ENCODE data around the gene COG1.
A peak's percentile ranks its signal among the peaks of the same experiment; 100 is the strongest.

COG1 gene

DNA sequence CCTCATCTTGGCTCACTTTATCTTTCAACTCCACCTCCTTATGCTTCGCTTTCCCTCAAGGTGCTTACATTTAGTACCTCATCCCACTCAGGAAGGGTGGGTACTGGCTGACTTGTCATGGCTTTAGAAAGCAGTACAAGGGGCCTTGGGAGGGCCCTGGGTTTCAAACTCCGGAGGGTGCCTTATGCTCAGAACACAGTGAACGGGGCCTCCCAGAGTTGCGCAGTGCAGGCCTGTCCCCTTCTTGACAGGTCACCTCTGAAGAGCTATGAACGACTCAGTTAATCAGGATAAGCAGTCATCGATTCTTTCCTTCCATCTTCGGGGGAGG lies 6.0 kb downstream of the COG1 start:
- no peak for DNase-seq (ENCODE audit: low spot score)

DNA sequence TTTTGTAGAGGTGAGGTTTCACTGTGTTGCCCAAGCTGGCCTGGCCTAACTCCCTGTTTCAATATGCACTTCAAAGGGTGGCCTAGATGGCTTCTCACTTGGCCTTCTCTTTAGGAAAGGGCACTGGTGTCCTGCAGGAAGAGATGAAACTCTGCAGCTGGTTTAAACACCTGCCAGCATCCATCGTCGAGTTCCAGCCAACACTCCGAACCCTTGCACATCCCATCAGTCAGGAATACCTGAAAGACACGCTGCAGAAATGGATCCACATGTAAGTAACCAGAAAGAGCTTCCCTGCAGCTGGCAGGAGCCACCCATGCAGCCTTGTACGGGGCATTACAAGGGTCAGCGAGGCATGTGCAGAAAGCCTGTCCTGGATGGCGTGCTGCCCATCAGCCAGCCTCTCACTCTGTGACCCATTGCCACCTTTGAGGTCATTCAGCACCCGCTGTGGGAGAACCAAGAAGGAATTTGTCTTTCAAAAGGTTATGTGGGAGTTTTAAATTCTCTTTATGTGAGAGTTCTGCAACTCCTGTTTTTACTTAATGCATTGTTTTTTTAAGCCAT lies 7.0 kb downstream of the COG1 start:
- no peak for DNase-seq (ENCODE audit: low spot score)

DNA sequence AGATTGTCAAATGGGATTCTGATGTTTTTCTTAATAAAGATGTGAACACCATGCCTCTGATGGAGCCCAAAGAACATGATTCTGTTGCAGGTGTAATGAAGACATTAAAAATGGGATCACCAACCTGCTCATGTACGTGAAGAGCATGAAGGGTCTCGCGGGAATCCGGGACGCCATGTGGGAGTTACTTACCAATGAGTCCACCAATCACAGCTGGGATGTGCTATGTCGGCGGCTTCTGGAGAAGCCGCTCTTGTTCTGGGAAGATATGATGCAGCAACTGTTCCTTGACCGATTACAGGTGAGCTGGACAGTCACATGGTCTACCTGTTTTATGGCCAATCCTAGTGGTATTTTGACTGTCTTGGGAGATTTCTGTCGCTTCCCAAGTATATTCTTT lies 7.6 kb downstream of the COG1 start:
- no peak for DNase-seq (ENCODE audit: low spot score)

DNA sequence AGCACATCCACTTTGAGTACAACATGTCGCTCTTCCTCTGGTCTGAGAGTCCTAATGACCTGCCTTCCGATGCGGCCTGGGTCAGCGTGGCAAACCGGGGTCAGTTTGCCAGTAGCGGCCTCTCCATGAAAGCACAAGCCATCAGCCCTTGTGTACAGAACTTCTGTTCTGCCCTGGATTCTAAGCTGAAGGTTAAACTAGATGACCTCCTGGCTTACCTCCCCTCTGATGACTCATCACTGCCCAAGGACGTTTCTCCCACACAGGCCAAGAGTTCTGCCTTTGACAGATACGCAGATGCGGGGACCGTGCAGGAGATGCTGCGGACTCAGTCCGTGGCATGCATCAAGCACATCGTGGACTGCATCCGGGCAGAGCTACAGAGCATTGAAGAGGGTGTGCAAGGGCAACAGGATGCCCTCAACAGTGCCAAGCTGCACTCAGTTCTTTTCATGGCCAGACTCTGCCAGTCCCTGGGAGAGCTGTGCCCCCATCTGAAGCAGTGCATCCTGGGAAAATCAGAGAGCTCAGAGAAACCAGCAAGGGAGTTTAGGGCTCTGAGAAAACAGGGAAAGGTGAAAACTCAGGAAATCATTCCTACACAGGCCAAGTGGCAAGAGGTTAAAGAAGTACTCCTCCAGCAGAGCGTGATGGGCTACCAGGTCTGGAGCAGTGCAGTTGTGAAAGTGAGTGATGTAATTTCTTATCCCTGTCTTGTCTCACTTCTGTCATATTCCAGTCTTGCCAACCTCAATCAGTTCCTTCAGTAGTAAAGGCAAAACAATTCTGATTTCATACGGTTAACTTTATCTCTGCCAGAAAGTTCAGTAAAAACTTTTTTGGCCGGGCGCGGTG lies 8.6 kb downstream of the COG1 start:
- DNase-seq (ENCODE audit: low spot score) = no peak

DNA sequence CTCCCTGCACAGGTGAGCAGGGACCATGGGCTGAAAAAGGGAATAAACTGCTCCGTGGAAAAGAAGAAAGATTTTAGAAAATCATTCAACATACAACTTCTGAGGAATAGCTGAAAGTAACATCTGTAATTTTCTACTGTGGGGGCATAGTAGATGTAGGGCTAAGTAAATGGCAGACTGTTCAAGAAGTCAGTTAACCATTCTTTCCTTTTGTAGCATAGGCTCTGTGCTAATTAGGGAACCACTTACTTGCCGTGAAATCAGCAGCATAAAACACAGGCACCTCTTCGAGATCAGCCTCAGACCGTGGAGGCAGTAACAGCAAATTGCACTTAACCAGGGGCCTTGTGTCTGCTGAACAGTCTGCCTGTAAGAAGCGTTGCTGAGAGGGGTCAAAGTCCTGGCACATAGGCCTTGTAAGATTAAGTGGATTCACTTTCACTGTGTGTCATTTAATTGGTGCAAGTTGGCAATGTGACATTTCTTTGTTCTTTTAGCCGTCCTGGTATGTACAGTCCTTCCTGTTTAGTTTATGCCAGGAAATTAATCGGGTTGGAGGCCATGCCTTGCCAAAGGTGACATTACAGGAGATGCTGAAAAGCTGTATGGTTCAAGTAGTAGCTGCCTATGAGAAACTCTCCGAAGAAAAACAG lies 10.4 kb downstream of the COG1 start:
- DNase-seq (ENCODE audit: low spot score) = no peak

DNA sequence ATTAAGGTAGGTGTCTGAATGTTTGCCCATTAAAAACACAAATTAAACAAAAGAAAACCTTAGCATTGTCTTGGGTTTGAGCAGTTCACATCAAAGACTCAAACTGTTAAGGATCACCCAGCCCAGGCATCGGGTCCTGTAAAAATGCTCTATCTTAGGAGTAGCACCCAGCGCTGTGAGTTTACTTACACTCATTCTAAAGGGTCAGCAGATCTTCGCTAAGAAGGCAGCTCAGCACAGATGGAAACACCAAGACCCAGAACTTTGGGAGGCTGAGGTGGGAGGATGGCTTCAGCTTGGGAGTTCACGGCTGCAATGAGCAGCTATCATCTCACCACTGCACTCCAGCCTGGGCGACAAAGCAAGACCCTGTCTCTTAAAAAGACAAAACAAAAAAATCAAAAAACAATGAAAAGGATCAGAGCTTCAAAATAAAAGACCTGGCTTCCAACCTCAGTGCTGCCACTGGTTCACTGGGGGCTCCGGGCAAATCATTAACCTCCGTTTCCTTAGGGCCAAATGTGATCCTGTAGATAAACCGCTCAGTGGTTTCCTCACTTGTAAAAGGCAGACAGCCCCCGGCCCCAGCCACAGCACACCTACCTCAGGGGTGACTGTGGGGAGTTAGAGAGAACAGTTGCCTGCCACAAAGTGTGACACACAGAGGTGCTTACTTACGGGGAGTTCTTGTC lies 11.1 kb downstream of the COG1 start:
- no peak for DNase-seq (ENCODE audit: low spot score)

DNA sequence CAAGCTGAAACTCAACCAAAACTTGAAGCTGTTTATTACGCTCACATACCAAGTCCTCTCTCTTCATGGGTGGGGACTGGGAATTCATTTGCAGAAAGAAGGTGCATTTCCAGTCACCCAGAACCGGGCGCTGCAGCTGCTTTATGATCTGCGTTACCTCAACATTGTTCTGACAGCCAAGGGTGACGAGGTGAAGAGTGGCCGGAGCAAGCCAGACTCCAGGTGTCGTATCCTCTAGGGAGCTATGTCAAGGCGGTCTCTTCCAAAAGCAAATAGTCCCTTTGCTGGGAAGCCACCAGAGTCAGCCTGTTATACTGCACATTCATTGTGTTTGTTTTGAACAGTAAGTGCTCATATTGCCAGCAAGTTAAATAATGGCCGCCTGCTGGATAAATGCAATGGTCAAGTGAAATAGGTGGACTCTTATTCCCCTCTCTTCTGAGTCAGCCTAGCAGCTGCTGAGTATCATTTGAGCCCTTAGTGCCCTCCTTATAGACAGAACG lies 12.7 kb downstream of the COG1 start:
- no peak for DNase-seq (ENCODE audit: low spot score)

DNA sequence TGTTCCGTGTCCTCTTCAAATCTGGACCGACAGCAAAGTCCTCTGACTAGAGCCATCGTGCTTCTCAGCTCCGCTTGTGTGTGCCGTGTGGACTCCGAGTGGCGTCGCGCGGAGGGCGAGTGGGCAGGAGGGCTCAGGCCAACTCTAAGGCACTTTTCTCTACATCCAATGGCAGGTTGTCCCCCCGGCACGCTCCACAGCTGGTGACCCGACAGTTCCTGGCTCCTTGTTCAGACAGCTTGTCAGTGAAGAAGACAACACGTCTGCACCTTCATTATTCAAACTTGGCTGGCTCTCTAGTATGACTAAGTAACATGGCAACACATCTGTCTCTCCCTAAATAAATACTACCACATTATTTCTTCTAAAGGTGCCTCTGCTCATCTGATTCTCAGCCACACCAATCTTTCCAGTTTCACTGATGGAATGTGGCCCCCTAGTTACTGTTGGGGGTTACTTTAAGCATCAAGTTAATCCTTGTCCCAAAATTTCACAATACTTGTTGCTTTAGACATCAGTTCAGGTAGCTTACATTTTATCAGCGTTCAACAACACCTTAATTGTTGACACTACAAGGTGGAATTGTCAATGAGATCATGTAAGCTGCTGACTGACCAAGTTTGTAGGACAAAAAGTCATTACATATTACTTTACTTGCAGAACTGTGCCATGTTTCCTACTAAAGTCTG lies 15.4 kb downstream of the COG1 start:
- no peak for DNase-seq (ENCODE audit: low spot score)

DNA sequence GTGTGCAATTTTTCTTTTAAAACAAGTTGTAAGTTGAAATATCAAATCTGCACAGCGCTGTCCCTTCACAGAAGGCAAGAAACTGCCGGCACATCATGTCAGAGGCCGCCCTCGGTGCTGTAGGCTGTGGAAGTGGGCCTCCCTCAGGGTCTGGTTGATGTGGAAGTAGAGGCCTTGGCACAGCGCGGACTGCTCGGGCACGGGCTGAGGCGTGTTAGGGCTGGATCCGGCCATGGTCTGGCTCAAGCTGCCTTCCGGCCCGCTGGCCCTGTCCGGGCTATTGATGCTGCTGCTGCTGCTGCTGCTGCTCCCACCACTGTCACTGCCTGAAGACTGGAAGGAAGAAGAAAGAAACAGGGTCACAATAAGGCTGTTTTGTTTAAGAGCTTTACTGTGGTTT lies 16.6 kb downstream of the COG1 start:
- no peak for DNase-seq (ENCODE audit: low spot score)

DNA sequence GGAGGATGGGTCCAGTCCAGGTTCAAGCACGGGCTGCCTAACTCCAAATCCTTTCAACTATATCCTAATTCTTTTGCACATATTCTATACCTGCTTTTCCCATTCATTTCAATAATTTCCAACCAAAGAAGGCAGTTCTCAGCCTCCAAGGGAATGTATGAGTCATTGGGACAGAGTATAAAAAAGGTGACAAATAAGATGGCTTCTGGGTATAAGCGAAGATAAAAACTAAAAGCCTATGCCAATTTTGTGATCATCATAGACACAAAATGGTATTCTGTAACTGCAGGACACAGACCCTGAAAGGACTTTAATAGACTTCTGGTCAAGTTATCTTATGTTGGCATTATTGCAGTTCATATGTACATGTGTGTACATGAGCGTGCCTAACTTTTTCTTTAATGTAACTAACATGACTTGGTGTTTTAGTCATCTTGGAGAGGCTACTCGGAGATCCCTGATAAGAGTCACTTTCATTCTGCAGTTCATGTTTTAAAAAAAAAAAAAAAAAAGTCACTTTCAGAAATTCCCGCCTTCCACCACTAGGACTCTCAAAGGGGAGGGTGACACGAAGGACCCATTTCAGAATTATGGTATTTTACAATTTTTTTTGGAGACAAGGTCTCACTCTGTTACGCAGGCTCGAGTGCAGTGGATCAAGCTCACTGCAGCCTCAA lies 17.3 kb downstream of the COG1 start:
- DNase-seq (ENCODE audit: low spot score) = peak; percentile 32

DNA sequence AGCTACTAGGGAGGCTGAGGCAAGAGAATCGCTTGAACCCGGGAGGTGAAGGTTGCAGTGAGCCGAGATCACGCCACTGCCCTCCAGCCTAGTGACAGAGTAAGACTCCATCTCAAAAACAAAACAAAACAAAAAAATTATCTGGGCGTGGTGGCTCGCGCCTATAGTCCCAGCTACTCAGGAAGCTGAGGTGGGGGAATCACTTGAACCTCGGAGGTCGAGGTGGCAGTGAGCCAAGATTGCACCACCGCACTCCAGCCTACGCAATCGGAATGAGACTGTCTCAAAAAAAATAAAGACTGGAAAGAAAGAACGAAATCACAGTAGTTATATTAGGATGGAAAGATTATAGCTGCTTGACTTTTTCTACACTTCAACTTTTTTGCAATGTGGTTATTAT lies 18.9 kb downstream of the COG1 start:
- DNase-seq (ENCODE audit: low spot score) = no peak

DNA sequence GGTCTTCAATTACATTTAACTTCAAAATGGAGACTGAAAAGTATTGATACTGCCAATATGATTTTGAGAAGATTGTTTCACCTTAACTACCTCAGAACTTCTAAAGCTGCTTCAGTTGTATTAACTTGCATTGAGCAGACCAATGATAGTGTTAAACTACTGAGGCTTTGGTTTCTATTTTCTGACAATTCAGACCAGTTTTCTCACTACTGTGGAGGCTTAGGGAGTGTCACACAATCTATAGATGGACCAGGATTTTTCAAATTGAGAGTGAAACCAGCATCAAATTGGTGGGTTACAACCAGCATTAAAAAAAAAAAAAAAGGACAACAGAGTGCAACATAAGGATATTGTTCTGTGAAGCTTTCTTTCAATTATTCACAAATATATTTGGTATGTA lies 21.2 kb downstream of the COG1 start:
- no peak for DNase-seq (ENCODE audit: low spot score)

DNA sequence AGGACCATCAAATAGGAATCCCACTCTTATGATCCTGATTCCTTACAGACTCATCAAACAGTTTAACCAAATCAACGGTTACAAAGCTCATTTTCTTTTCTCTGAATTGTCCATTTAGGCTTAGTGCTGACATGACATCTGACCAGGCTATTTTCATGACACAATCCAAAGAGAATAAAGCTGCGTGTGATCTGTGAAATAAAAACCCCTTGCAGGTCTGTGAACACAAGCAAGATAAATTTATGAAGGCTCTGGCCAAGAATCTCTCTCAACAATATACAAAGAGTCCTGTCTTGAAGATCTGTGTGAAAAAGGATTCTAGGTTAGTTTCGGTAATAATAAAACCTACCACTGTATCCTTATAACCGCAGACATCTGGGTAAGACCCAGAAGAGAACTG lies 22.0 kb downstream of the COG1 start:
- DNase-seq (ENCODE audit: low spot score) = no peak

DNA sequence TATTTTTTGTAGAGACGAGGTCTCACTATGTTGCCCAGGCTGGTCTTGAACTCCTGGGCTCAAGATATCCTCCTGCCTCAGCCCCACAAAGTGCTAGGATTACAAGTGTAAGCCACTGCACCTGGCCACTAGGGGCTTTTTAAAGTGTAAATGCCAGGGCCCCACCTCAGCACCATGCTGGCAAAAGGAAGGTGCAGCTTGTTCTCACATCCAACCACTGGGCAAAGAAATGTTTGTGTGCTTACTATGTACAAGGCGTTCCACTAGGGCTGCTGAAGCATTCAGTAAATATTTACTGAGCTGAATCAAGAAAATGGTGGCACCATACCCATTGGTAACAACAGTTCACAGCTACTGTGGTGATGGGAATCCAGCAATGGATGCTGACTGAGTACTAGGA lies 22.6 kb downstream of the COG1 start:
- no peak for DNase-seq (ENCODE audit: low spot score)

DNA sequence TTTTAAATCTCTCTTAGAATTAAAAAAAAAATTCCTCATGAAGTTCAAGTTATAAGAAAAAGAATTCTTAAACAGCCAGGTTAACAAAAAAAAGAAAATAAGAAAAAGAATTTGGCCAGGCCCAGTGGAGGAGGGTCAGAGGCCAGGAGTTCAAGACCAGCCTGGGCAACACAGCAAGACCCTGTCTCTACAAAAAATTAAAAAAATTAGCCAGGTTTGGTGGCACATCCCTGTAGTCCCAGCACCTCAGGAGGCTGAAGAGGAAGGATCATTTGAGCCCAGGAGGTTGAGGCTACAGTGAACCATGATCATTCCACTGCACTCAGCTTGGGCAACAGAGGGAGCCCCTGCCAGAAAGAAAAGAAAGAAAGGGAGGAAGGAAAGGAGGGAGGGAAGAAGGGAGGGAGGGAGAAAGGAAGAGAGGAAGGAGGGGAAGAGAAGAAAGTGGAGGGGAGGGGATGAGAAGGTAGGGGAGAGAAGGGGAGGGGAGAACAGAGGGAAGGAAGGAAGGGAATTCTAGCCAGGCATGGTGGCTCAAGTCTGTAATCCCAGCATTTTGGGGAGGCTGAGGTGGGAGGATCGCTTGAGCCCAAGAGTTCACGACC lies 30.9 kb downstream of the COG1 start:
- DNase-seq (ENCODE audit: low spot score) = no peak

DNA sequence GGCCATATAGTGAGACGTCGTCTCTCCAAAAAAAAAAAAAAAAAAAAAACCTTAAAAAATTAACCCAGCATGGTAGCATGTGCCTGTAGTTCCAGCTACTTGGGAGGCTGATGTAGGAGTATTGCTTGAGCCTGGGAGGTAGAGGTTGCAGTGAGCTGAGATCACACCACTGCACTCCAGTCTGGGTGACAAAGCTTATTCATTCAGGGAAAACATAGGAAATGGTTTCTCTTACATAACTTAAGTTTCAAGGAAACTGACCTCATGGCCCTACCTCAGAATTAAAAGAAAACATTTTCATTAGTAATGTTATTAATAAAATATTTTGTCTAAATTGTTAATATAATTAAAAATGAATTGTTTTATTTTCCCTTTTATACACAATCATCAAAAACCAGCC lies 31.4 kb downstream of the COG1 start:
- no peak for DNase-seq (ENCODE audit: low spot score)

DNA sequence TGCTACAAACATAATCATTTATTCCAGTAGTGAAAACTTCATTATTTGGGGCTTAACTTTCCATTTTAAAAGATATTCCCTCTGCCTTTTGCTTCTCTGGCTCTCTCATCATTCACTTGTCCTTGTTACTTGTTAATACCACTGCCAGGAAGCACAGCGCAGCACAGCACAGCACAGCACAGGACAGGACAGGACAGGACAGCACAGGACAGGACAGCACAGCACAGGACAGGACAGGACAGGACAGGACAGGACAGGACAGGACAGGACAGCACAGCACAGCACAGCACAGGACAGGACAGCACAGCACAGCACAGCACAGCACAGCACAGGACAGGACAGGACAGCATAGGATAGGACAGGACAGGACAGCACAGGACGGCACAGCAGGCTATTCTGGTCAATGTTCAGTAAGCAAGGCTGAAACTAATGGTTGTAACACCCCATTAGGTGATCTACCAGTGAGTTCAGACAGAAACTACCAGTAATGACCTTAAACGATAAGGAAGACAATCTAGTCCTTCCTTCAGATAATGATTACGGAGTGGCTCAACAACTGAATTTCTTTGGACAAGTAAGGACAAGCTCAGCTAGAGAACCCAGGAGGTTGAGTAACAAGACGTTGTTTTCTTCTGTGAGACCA lies 31.9 kb downstream of the COG1 start:
- no peak for DNase-seq (ENCODE audit: low spot score)

DNA sequence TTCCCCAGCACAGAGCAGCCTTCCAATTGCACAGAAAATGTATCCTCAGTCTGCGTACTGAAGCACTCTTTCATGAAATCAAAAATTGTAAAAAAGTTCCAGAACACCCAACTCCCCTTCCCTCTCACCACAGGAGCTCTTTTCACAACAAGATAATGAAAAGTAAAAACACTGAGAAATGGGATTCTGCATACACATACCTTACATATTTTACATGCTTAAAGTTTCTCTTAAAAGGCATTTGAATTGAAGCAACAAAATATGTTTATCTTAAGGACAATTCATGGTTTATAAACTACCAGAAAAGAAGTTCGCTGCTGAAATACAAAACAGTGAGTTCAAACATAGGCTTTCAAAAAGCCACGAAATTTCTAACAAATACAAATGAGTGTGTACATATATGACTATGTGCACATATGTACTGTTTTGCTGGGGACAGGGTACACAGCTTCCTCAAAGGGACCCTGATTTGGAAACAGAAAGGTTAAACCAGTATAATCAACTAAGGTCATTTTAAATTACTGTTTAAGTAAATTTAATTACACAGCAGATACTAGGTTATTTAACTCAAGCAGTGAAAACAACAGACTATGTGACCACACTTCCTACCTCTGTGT lies 33.8 kb downstream of the COG1 start:
- DNase-seq (ENCODE audit: low spot score) = no peak

DNA sequence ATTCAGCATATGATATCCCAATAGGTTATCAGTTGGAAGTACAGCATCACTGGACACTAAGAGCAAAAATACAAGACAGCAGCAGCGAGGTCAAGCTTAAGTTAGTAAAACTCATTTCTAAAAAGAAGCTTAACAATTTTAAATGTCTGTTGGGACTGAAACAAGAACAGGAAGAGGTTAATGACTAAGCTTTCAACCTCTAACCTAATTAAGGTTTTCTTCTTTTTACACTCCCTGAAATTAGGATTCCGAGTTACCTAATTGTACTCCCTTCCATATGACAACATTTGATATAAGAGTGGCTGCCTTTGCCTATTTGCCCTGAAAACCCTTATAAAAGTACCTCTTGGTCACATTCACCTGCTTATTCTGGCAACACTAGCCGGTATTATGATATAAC lies 34.5 kb downstream of the COG1 start:
- no peak for DNase-seq (ENCODE audit: low spot score)

DNA sequence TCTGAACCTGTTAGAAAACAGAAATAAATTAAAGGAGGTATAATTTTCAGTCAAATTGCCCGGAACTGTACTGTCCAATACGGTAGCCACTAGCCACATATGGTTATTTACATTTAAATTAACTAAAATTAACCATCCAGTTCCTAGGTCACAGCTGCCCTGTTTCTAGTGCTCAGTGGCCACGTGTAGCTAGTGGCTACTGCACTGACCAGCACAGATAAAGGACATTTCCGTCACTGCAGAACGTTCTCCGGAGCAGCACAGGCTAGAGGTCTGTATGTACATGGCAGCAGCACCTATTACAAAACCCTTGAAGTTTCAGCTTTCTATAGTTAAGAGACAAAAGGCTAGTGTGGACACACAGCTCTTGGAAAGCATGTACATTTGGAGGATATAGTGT lies 35.1 kb downstream of the COG1 start:
- no peak for DNase-seq (ENCODE audit: low spot score)
